Neuron (in vitro differentiated cells): ENCODE results near the gene HTRA3.
"Not testable (repeated sequence)": the region's sequence is repeated elsewhere in the genome, so short reads cannot be mapped to it uniquely, and the experiment has no call there.

Experiments used
- H2AFZ ChIP-seq: one replicate; pipeline ENCODE4 v1.6.1; 2013; ENCODE audit warnings: low read depth, mild to moderate bottlenecking, inconsistent platforms, low read length, moderate library complexity
- H3K27me3 ChIP-seq: one replicate; pipeline ENCODE4 v1.6.1; 2013; ENCODE audit warnings: low read length; ENCODE audit not compliant: insufficient read depth
- H3K36me3 ChIP-seq: one replicate; pipeline ENCODE4 v1.6.1; 2013; ENCODE audit warnings: low read length; ENCODE audit not compliant: insufficient read depth
- H3K4me1 ChIP-seq: one replicate; pipeline ENCODE4 v1.6.1; 2013; ENCODE audit warnings: low read length; ENCODE audit not compliant: insufficient read depth
- H3K4me3 ChIP-seq: 2 replicates; pipeline ENCODE4 v1.5.1; 2013; ENCODE audit warnings: mild to moderate bottlenecking, low read length, moderate library complexity
- H3K9me3 ChIP-seq: one replicate; pipeline ENCODE4 v1.6.1; 2013; ENCODE audit warnings: low read length

Gene HTRA3

GRCh38 chr4:8346838-8347605, 77.5 kb downstream of the HTRA3 start:
- Histone ChIP-seq H2AFZ (no peak overlapping the region), H3K9me3 (no peaks in the 10 kb centered on the region), H3K4me3 (no peak overlapping the region), H3K4me1 (peaks cover 2% of the 10 kb centered on the region), H3K27me3 (no peaks in the 10 kb centered on the region), H3K36me3 (no peaks in the 10 kb centered on the region)

GRCh38 chr4:8347660-8348059, 78.1 kb downstream of the HTRA3 start:
- Histone ChIP-seq H3K4me1 (peaks cover 2% of the 10 kb centered on the region), H3K27me3 (no peaks in the 10 kb centered on the region), H3K9me3 (no peaks in the 10 kb centered on the region), H3K4me3 (no peak overlapping the region), H3K36me3 (no peaks in the 10 kb centered on the region), H2AFZ (no peak overlapping the region)

- Histone ChIP-seq H3K36me3 (no peaks in the 10 kb centered on the region), H3K4me1 (peaks cover 2% of the 10 kb centered on the region), H2AFZ (no peak overlapping the region), H3K4me3 (no peak overlapping the region), H3K27me3 (no peaks in the 10 kb centered on the region), H3K9me3 (no peaks in the 10 kb centered on the region)
These were observed 78.5 kb downstream of the HTRA3 start for GRCh38 chr4:8348071-8348470.

GRCh38 chr4:8349236-8349635, 79.7 kb downstream of the HTRA3 start:
- H2AFZ ChIP-seq, H3K27me3 ChIP-seq, H3K4me3 ChIP-seq, H3K36me3 ChIP-seq, H3K4me1 ChIP-seq, H3K9me3 ChIP-seq: not testable (repeated sequence)

GRCh38 chr4:8349664-8350236, 80.2 kb downstream of the HTRA3 start:
- H3K4me3 ChIP-seq = no peak overlapping the region
- no peaks in the 10 kb centered on the region for H3K36me3 ChIP-seq
- H3K9me3 ChIP-seq = no peaks in the 10 kb centered on the region
- no peaks in the 10 kb centered on the region for H3K27me3 ChIP-seq
- H2AFZ ChIP-seq = no peak overlapping the region
- H3K4me1 ChIP-seq = peaks cover 2% of the 10 kb centered on the region

- no peaks in the 10 kb centered on the region for H3K36me3 ChIP-seq
- H2AFZ ChIP-seq = no peak overlapping the region
- no peaks in the 10 kb centered on the region for H3K27me3 ChIP-seq
- H3K4me3 ChIP-seq = no peak overlapping the region
- peaks cover 2% of the 10 kb centered on the region for H3K4me1 ChIP-seq
- no peaks in the 10 kb centered on the region for H3K9me3 ChIP-seq
These were observed 80.8 kb downstream of the HTRA3 start for GRCh38 chr4:8350352-8350751.

GRCh38 chr4:8350841-8351461, 81.4 kb downstream of the HTRA3 start:
- Histone ChIP-seq H2AFZ (no peak overlapping the region), H3K9me3 (no peaks in the 10 kb centered on the region), H3K36me3 (no peaks in the 10 kb centered on the region), H3K4me3 (no peak overlapping the region), H3K4me1 (peaks cover 2% of the 10 kb centered on the region), H3K27me3 (no peaks in the 10 kb centered on the region)

- H3K27me3 ChIP-seq = no peaks in the 10 kb centered on the region
- peaks cover 2% of the 10 kb centered on the region for H3K4me1 ChIP-seq
- H2AFZ ChIP-seq = no peak overlapping the region
- H3K36me3 ChIP-seq = no peaks in the 10 kb centered on the region
- no peak overlapping the region for H3K4me3 ChIP-seq
- no peaks in the 10 kb centered on the region for H3K9me3 ChIP-seq
These were observed 82.4 kb downstream of the HTRA3 start for GRCh38 chr4:8351931-8352367.

- Histone ChIP-seq H3K27me3 (no peaks in the 10 kb centered on the region), H3K4me3 (no peak overlapping the region), H3K4me1 (peaks cover 2% of the 10 kb centered on the region), H3K9me3 (no peaks in the 10 kb centered on the region), H2AFZ (no peak overlapping the region), H3K36me3 (no peaks in the 10 kb centered on the region)
These were observed 83.0 kb downstream of the HTRA3 start for GRCh38 chr4:8352368-8353157.

GRCh38 chr4:8353158-8353669, 83.7 kb downstream of the HTRA3 start:
- Histone ChIP-seq H3K4me3 (no peak overlapping the region), H3K4me1 (peaks cover 6% of the 10 kb centered on the region), H3K9me3 (no peaks in the 10 kb centered on the region), H3K36me3 (no peaks in the 10 kb centered on the region), H2AFZ (no peak overlapping the region), H3K27me3 (no peaks in the 10 kb centered on the region)

GRCh38 chr4:8353912-8354453, 84.4 kb downstream of the HTRA3 start:
- no peaks in the 10 kb centered on the region for H3K9me3 ChIP-seq
- no peaks in the 10 kb centered on the region for H3K27me3 ChIP-seq
- no peak overlapping the region for H2AFZ ChIP-seq
- H3K4me3 ChIP-seq = no peak overlapping the region
- H3K4me1 ChIP-seq = peaks cover 9% of the 10 kb centered on the region
- H3K36me3 ChIP-seq = no peaks in the 10 kb centered on the region

- H3K9me3 ChIP-seq = no peaks in the 10 kb centered on the region
- H3K36me3 ChIP-seq = no peaks in the 10 kb centered on the region
- no peaks in the 10 kb centered on the region for H3K27me3 ChIP-seq
- H2AFZ ChIP-seq = no peak overlapping the region
- no peak overlapping the region for H3K4me3 ChIP-seq
- peaks cover 9% of the 10 kb centered on the region for H3K4me1 ChIP-seq
These were observed 85.8 kb downstream of the HTRA3 start for GRCh38 chr4:8355306-8355705.
